ENCODE data around the gene C1QTNF6.

- TF ChIP-seq CTCF (optimal IDR thresholded peaks at IDR 0.05 in 1 of 3, IDR thresholded peaks at IDR 0.05 in 1 of 3, conservative IDR thresholded peaks at IDR 0.05 in 1 of 3; ENCODE audit: extremely low read depth in 1 of 3, insufficient read depth in 2 of 3, low read length in 3 of 3), result no peak
- TF ChIP-seq EZH2 (IDR thresholded peaks at IDR 0.05; ENCODE audit: low read length), result no peak
Observed at GRCh38 chr22:37163575-37164504, 24.2 kb downstream of the C1QTNF6 start.

Data from keratinocyte (primary cell).